ENCODE measurements around the gene SDHAF1. TPM values are rescaled to one million over a fixed set of nuclear protein-coding genes. Genes with fewer than 3 reads are reported as not detected.

Gene SDHAF1
- total RNA-seq, 1 experiment from 2014 or later, result 41.9 TPM

Other genes starting within 250 kb of the SDHAF1 start
- gene U2AF1L4, start 249.8 kb upstream of the SDHAF1 start, total RNA-seq (2014; rRNA removed; shearing (Covaris generic)), result 11.6 and 13.4 TPM in 2 replicates
- gene PSENEN, start 249.5 kb upstream of the SDHAF1 start, total RNA-seq (2014; rRNA removed; shearing (Covaris generic)), result 53.2 and 58.6 TPM in 2 replicates
- gene LIN37, start 246.6 kb upstream of the SDHAF1 start, total RNA-seq (2014; rRNA removed; shearing (Covaris generic)), result 5.0 and 17.2 TPM in 2 replicates
- gene HSPB6, start 238.2 kb upstream of the SDHAF1 start, total RNA-seq (2014; rRNA removed; shearing (Covaris generic)), result 0.48 and 1.4 TPM in 2 replicates
- gene PROSER3, start 237.0 kb upstream of the SDHAF1 start, total RNA-seq (2014; rRNA removed; shearing (Covaris generic)), result 6.8 and 14.0 TPM in 2 replicates
- gene ARHGAP33, start 219.6 kb upstream of the SDHAF1 start, total RNA-seq (2014; rRNA removed; shearing (Covaris generic)), result 3.7 and 6.4 TPM in 2 replicates
- not detected in 2 replicates for gene PRODH2, start 182.3 kb upstream of the SDHAF1 start, total RNA-seq (2014; rRNA removed; shearing (Covaris generic))
- gene NPHS1, start 142.7 kb upstream of the SDHAF1 start, total RNA-seq (2014; rRNA removed; shearing (Covaris generic)), result not detected in 2 replicates
- 0.55 and 0.92 TPM in 2 replicates for gene KIRREL2, start 138.3 kb upstream of the SDHAF1 start, total RNA-seq (2014; rRNA removed; shearing (Covaris generic))
- 18.3 and 19.3 TPM in 2 replicates for gene APLP1, start 126.6 kb upstream of the SDHAF1 start, total RNA-seq (2014; rRNA removed; shearing (Covaris generic))
- 6.8 and 7.5 TPM in 2 replicates for gene NFKBID, start 94.6 kb upstream of the SDHAF1 start, total RNA-seq (2014; rRNA removed; shearing (Covaris generic))
- 2.4 and 2.8 TPM in 2 replicates for gene HCST, start 92.7 kb upstream of the SDHAF1 start, total RNA-seq (2014; rRNA removed; shearing (Covaris generic))
- not detected in 2 replicates for gene TYROBP, start 86.9 kb upstream of the SDHAF1 start, total RNA-seq (2014; rRNA removed; shearing (Covaris generic))
- gene LRFN3, start 58.8 kb upstream of the SDHAF1 start, total RNA-seq (2014; rRNA removed; shearing (Covaris generic)), result 9.9 and 13.4 TPM in 2 replicates
- gene SYNE4, start 13.6 kb downstream of the SDHAF1 start, total RNA-seq (2014; rRNA removed; shearing (Covaris generic)), result 14.4 and 27.0 TPM in 2 replicates
- gene ALKBH6, start 19.0 kb downstream of the SDHAF1 start, total RNA-seq (2014; rRNA removed; shearing (Covaris generic)), result 21.9 and 25.5 TPM in 2 replicates
- 1.5 and 8.0 TPM in 2 replicates for gene CLIP3, start 37.7 kb downstream of the SDHAF1 start, total RNA-seq (2014; rRNA removed; shearing (Covaris generic))
- 2.9 and 5.4 TPM in 2 replicates for gene THAP8, start 59.1 kb downstream of the SDHAF1 start, total RNA-seq (2014; rRNA removed; shearing (Covaris generic))
- gene WDR62, start 59.7 kb downstream of the SDHAF1 start, total RNA-seq (2014; rRNA removed; shearing (Covaris generic)), result 27.0 and 35.1 TPM in 2 replicates
- not detected in 2 replicates for gene OVOL3, start 116.0 kb downstream of the SDHAF1 start, total RNA-seq (2014; rRNA removed; shearing (Covaris generic))
- 121 and 129 TPM in 2 replicates for gene POLR2I, start 119.7 kb downstream of the SDHAF1 start, total RNA-seq (2014; rRNA removed; shearing (Covaris generic))
- gene TBCB, start 120.3 kb downstream of the SDHAF1 start, total RNA-seq (2014; rRNA removed; shearing (Covaris generic)), result 179 and 202 TPM in 2 replicates
- gene CAPNS1, start 144.9 kb downstream of the SDHAF1 start, total RNA-seq (2014; rRNA removed; shearing (Covaris generic)), result 248 and 336 TPM in 2 replicates
- gene COX7A1, start 157.3 kb downstream of the SDHAF1 start, total RNA-seq (2014; rRNA removed; shearing (Covaris generic)), result 0.18 TPM in 1 of 2 replicates, not detected in the other
- gene ZNF565, start 219.5 kb downstream of the SDHAF1 start, total RNA-seq (2014; rRNA removed; shearing (Covaris generic)), result 2.6 and 4.4 TPM in 2 replicates
- gene ZNF146, start 219.9 kb downstream of the SDHAF1 start, total RNA-seq (2014; rRNA removed; shearing (Covaris generic)), result 156 and 219 TPM in 2 replicates

All from H7 (cell line).